Smooth muscle cell (in vitro differentiated cells): ENCODE measurements around the gene SELENOS. TPM values are rescaled to one million over a fixed set of nuclear protein-coding genes. Genes with fewer than 3 reads are reported as not detected.

Source experiments
- DNase-seq: peaks from one replicate; lab custom pipeline; 2025; ENCODE audit not compliant: unreplicated experiment; lab: John Stamatoyannopoulos, UW
- H2AFZ ChIP-seq: fragments of 200-600 bp; sonication (generic); 2 replicates; pipeline ENCODE4 v1.6.0; 2016; ENCODE audit warnings: antibody characterized with exemption, low read depth, mild to moderate bottlenecking
- H3F3A ChIP-seq: fragments of 200-600 bp; sonication (generic); 2 replicates; pipeline ENCODE4 v1.6.0; 2017; ENCODE audit warnings: antibody characterized with exemption, low read depth
- H3K27ac ChIP-seq: fragments of 200-600 bp; sonication (generic); 2 replicates; pipeline ENCODE4 v1.5.1; 2016; ENCODE audit warnings: low read depth, mild to moderate bottlenecking
- H3K27me3 ChIP-seq: fragments of 200-600 bp; sonication (generic); 2 replicates; pipeline ENCODE4 v1.6.1; 2016; ENCODE audit warnings: low read depth, mild to moderate bottlenecking
- H3K36me3 ChIP-seq: fragments of 200-600 bp; sonication (generic); 2 replicates; pipeline ENCODE4 v1.5.1; 2016; ENCODE audit warnings: low read depth
- H3K4me1 ChIP-seq: fragments of 200-600 bp; sonication (generic); 2 replicates; pipeline ENCODE4 v1.5.1; 2016; ENCODE audit warnings: low read depth
- H3K4me2 ChIP-seq: fragments of 200-600 bp; sonication (generic); 2 replicates; pipeline ENCODE4 v1.6.0; 2016; ENCODE audit warnings: mild to moderate bottlenecking
- H3K4me3 ChIP-seq: fragments of 200-600 bp; sonication (generic); 2 replicates; pipeline ENCODE4 v1.5.1; 2016; ENCODE audit warnings: mild to moderate bottlenecking
- H3K79me2 ChIP-seq: fragments of 200-600 bp; sonication (generic); 2 replicates; pipeline ENCODE4 v1.6.0; 2016; ENCODE audit warnings: low read depth, mild to moderate bottlenecking
- H3K9ac ChIP-seq: fragments of 200-600 bp; sonication (generic); 2 replicates; pipeline ENCODE4 v1.6.0; 2016; ENCODE audit warnings: low read depth
- H3K9me3 ChIP-seq: fragments of 200-600 bp; sonication (generic); replicated peaks from 2 replicates; pipeline ENCODE4 v1.5.1; 2016; ENCODE audit warnings: low read depth
- H4K20me1 ChIP-seq: fragments of 200-600 bp; sonication (generic); 2 replicates; pipeline ENCODE4 v1.6.0; 2016; ENCODE audit warnings: low read depth
- CTCF ChIP-seq: fragments of 200-600 bp; sonication (generic); IDR thresholded peaks from 2 replicates; pipeline ENCODE4 v1.5.1; 2017; ENCODE audit warnings: borderline replicate concordance, mild to moderate bottlenecking, antibody characterized with exemption; ENCODE audit not compliant: insufficient read depth, poor library complexity, severe bottlenecking
- WGBS: methylation state at CpG from one replicate; pipeline ENCODE4 v1.1.7; 2016; ENCODE audit warnings: low lambda C conversion rate; 5-methylcytosine and 5-hydroxymethylcytosine counted together
- polyA plus RNA-seq: library from polyadenylated mRNA; unstranded; fragments of >200 nt; fragmentation: Nextera tagmentation; extraction: Ambion mirVana; gene quantifications from 2 replicates; pipeline ENCODE4 v1.2.1, GENCODE V29; 2016
- total RNA-seq: library from RNA; depleted of rRNA; stranded (reverse); fragments of >200 nt; gene quantifications from 2 replicates; pipeline ENCODE4 v1.2.3, GENCODE V29; 2014

SELENOS gene
- total and polyA plus RNA-seq, 2 experiments from 2014 or later = 108 to 130 TPM

DNA sequence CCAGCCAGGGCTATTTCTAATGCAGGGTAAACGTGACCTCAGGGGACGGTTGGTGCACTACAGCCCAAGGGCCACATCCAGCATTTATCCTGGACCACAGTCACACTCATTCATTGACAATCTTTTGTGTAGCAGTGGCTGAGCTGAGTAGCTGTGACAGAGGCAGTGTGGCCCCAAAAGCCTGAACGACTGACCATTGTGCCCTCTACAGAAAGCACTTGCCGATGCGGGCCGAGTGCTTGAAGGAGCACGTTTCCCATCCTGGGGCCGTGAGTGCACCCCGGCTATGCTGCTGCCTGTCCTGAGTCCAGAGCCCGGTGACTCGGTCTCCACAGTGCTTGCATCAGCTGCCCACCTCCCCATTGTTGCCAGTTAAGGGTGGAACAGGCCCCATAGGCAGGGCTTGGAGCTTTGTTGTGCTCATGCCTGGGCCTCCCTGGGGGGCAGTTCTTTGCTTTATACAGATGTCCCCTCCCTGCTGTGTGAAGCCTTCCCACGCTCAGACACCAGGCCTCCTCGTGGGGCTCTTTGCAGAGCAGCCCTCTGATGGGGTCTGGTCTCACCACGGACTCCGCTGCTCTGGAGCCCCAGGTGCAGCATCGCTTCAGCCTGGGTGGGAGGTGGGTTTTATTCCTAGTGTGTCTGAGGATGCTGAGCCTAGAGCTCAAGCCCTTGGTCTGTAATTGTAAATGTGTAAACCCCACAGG is 30.8 kb upstream of the SELENOS start:
- Histone ChIP-seq H2AFZ (no peak overlapping the region), H3K27me3 (no peaks in the 10 kb centered on the region)

DNA sequence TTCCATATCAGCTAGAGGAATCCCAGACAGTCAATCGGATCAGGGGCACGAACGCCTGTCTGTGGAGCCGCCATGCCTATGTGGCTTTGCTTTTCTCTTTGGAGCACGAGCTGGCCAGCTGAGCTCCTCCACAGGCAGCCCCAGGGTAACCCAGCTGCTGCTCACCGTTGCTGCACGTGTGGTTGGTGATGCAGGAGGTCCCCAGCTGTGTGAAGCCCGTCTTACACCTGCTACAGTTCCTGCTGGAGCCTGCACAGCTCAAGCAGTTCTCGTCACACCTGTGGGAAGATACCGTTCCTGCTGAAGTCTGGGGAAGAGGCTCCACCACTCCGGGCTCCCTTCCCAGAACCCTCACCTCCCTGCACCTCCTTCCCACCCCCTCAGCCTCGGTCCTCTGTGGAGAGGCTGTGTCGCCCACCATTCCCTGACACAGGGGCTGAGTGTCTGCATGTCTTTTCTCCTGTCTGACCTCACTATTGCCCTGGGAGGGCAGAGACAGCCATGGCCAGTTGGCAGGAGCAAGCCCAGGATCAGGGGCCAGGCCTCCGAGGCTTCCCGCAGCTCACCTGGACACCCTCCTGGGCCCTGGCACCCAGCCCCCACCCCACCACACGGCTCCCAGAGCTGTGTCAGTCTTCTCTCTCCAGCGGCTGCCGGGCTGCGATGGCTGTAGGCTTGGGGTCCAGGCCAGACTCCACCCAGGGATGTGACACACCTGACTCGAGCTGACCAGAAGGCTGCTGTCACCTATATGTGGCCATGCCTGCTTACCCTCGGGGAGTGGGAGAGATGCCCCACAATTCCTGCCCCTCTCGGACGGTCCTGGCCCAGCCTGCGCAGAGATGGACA is 30.0 kb upstream of the SELENOS start:
- TF ChIP-seq CTCF = no peak
- Histone ChIP-seq H3K4me3 (no peak overlapping the region), H3K27ac (no peak overlapping the region), H3K79me2 (no peaks in the 10 kb centered on the region), H4K20me1 (no peaks in the 10 kb centered on the region), H3K36me3 (no peaks in the 10 kb centered on the region), H3F3A (no peaks in the 10 kb centered on the region), H3K4me1 (no peaks in the 10 kb centered on the region), H3K9me3 (no peaks in the 10 kb centered on the region), H3K9ac (no peak overlapping the region), H2AFZ (no peak overlapping the region), H3K4me2 (no peak overlapping the region), H3K27me3 (no peaks in the 10 kb centered on the region)
- no peak for DNase-seq
- 88% methylated on average over 24 of the region's 24 CpGs for WGBS

More for the DNA sequence above, 30.8 kb upstream of the SELENOS start:
- no peak for DNase-seq
- no peaks in the 10 kb centered on the region for H3K36me3 ChIP-seq
- H3K27ac ChIP-seq = no peak overlapping the region
- no peaks in the 10 kb centered on the region for H3F3A ChIP-seq
- H3K9me3 ChIP-seq = no peaks in the 10 kb centered on the region
- no peak overlapping the region for H3K4me2 ChIP-seq
- TF ChIP-seq CTCF = no peak
- H4K20me1 ChIP-seq = no peaks in the 10 kb centered on the region
- no peaks in the 10 kb centered on the region for H3K79me2 ChIP-seq
- WGBS = 86% methylated on average over 16 of the region's 16 CpGs
- no peaks in the 10 kb centered on the region for H3K4me1 ChIP-seq
- H3K4me3 ChIP-seq = no peak overlapping the region
- H3K9ac ChIP-seq = no peak overlapping the region

GRCh38 chr15:101306341-101307047 is 29.2 kb upstream of the SELENOS start:
- Histone ChIP-seq H3K79me2 (no peaks in the 10 kb centered on the region), H3K36me3 (no peaks in the 10 kb centered on the region), H2AFZ (no peak overlapping the region), H3F3A (no peaks in the 10 kb centered on the region), H3K9ac (no peak overlapping the region), H3K27me3 (no peaks in the 10 kb centered on the region), H4K20me1 (no peaks in the 10 kb centered on the region), H3K27ac (no peak overlapping the region), H3K4me1 (no peaks in the 10 kb centered on the region), H3K9me3 (no peaks in the 10 kb centered on the region), H3K4me3 (no peak overlapping the region), H3K4me2 (no peak overlapping the region)
- DNase-seq = no peak
- 78% methylated on average over 10 of the region's 10 CpGs for WGBS
- no peak for TF ChIP-seq CTCF
